ENCODE measurements around the gene RPL14.

GRCh38 chr3:40427045-40427669, 30.0 kb upstream of the RPL14 start:
- TF ChIP-seq CTCF (IDR thresholded peaks at IDR 0.05) = no peak
- no peak for TF ChIP-seq ZFX (IDR thresholded peaks at IDR 0.05; ENCODE audit: borderline replicate concordance)

All from 22Rv1 (cell line).